GM18870 (cell line): ENCODE data around the gene INPP5A.
"Not testable (repeated sequence)": the region's sequence is repeated elsewhere in the genome, so short reads cannot be mapped to it uniquely, and the experiment has no call there.

Experiments
- ATAC-seq: cut with Tn5 transposase; IDR thresholded peaks from one replicate; pipeline ENCODE4 v1.9.1; 2021; ENCODE audit warnings: moderate library complexity; ENCODE audit not compliant: unreplicated experiment

INPP5A gene

DNA sequence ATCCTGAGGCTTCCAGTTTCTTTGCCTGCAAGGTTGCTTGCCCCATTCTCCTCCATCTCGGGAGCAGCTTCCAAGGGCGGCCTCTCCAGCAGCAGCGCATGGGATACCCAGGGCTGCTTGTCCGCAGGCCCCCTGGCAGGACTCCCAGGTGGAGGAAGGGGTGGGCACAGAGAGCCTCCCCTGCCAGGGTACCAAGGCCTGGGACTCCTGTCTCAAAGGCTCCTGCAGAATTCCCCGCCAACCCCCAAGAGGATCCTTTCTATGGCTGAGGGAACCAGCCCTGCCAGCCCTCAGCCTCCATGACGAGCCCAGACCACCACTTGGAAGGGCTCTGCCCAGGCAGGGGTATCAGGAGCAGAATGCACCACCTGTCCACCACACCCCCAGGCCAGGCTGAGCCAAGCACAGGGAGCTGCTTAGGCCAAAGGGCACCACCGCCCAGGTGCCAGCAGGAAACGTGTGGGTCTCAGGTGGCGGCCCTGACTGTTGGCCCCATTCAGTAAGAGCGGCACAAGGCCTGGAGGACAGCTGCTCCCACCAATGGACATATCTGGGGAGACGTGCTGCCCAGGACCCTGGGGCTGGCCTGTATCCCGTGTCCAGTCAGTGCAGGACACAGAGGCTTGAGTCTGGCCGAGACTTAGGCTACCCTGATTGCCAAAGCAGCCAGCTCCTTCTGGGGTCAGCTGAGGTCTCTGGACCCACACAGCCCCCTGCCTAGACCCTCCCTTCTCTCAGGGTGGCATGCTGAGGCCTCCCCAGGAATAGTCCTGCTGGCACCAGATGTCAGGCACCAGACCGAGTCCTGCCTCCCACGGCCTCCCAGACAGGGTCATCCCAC is 33.8 kb upstream of the INPP5A start:
- no peak for ATAC-seq

DNA sequence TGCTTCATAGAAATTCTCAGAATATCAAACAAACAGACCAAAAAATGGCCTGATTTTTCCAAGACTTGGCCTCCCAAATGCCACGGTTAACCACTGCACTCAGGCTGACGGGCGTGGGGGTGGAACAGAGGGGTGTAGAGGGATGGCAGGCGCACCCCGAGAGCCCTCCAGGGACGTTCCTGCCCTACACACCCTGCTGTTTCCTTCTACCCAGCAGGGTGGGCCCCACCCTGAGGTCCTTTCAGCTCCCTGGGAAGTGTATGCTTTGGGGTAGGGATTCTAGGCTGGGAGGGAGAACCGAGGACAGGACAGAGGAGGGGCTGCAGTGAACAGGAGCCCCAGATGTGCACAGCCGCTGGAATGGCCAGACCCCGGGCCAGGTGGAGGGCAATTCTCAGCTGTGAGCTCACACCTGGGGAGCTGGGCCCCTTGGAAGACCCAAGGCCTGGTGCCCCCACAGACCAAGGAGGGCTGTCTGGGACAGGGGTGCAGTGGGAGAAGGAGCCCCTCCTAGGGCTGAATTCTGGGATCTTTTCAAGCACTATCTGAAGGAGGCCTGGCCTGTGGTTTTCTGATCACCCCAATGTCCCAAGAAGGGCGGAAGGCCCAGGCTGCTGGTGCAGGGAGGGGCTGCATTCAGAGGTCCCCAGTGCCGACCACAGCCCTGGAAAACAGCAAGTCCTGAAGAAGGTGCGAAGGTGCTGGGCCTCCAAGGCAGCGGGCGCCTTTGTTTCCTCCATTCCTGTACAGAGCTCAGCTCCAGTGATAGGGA is 32.9 kb upstream of the INPP5A start:
- ATAC-seq: no peak

DNA sequence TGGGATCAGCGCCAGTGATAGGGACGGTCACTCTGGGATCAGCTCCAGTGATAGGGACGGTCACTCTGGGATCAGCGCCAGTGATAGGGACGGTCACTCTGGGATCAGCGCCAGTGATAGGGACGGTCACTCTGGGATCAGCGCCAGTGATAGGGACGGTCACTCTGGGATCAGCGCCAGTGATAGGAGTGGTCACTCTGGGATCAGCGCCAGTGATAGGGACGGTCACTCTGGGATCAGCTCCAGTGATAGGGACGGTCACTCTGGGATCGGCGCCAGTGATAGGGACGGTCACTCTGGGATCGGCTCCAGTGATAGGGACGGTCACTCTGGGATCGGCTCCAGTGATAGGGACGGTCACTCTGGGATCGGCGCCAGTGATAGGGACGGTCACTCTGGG is 32.0 kb upstream of the INPP5A start:
- ATAC-seq: not testable (repeated sequence)

DNA sequence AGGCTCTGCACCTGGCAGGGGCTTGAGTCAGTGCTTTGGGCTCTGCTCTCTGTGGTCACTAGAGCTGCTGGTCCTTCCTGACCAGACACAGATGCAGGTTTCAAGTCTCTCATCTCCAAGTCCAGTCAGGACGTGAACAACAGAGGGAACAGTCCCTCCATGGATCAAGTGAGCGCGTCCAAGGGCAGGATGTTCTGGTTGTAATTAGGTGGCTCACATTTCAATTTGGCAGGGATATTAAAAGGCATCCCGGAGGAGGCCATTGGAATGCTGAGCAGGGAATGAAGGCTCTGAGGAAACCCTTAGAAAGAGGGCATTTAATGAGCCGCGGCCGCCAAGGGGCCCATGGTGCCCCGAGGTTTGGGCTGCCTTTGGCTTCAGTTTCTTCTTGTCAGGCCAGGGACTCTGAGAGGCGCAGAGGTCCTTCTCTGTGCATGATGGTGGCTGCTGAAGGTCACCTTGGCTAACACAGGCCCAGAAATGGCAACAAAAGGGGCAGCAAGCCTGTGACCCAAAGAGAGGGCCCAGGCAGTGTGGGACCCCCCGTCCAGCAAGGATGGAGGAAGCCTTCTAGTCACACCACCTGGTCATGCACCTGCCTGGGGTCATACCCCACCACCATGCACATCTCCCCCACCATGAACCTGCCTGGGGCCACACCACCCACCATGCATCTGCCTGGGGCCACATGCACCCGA is 30.7 kb upstream of the INPP5A start:
- ATAC-seq: no peak

DNA sequence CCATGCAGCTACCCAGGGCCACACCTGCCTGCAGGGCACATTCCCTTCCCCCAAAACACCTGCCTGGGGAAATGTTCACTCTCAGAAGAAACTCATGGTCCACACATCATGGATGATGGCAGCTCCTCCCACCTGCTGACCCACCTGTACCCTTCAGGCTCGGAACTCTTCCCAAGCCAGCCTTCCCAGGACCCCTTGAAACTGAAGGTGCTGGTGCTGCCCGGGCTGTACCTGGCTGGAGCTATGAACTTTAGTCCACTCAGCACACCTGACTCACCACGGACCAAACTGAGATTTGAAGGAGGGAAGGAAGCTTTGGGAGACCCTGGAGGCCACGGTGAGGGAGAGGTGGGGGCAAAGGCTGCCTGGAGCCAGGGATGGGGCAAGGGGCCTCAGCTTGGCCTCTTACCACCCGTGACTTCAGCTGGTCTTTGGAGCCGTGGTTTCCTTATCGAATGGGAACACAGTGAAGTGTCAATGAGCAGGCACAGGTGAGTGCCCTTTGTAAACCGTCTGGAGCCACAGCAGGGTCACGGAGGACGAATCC is 30.1 kb upstream of the INPP5A start:
- ATAC-seq: no peak

DNA sequence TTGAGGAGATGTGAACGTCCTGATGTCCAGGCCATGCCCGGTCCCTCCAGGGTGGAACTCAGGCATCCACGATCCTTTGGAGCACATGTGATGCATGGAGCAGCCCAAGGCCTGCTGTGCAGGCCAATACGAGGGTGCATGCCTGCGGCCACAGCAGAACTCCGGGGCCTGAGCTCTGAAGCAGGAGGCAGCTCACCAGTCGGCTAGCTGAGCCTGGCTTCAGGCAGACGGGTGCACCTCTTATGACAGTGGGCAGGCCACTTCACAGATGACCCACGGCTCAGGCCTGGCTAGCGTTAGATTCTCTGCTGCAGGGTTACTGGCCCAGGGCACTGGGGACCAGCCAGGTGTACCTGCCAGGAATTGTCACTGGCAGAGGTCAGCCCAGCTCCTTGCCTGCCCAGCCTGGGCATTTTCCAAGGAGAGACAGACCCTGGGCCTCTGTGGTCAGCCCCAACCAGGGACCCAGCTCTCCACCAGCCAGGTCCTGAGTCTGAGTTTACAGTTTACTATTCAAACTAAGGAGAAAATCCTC is 29.6 kb upstream of the INPP5A start:
- no peak for ATAC-seq

DNA sequence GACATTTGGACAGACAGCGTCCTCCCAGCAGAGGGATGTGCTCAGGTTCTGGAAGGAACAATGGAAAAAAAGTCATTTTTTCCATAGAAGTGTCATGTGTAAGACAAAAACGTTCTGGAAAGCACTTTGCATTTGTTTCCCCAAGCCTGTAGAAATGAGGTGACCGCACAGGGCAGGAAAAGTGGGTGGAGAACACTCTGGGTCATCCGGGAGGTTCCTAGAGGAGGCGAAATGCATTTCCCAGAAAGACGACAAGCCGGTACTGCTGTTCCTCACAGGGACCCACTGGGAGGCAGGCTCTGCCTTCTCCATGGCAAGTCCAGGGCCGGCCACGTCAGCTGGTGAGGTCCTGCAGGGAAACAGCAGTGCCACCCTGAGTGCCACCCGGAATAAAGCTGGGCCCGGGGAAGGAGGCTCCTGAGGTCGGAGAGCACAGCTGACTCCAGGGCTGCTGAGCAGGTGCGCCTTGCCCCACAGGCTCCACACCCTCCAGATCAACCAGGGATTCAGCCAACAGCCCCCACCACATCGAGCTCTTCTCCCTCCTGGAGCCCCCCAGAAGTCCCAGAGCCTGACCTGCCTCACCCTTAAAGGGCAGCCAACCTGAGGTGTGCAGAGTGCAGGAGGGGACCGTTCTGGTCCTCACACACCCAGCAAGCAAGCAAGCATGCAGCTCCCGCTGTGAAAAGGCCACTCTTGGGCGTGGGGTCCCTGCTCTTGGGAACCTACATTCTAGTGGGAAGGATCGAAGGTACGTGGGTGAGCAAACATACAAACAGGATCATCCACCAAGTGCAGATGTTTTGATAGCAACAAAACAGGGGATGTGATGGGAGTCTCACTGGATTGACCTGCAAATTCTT is 28.8 kb upstream of the INPP5A start:
- no peak for ATAC-seq

DNA sequence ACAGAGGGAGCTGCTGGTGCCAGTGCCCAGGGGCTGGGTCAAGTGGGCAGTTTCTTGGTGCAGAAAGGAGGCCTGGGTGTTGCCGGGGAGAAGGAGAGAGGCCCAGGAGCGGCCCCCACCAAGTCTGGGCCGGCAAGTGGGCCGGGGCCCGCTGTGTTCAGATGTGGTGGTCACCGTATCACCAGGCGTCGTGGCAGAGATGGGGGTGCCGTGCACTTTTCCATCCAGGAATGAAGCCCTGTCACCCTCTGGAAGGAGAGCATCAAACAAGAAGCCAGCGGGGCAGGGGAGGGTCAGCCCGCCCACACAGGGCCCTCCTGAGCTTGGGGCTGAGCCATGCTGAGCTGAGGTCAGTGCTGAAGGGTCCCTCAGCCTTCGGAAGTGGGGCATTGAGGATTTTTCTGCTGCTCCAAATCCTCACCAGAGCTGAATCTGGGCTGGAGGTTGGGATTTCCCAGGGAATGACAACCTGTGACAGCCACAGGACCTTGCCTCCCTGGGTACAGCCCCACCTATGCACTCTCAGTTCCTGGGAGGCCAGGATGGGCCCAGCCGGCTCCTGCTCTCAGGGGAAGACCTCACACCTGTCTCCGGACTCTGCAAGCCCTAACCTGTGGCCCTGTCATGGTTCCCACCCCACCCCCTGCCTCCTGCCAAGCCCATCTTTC is 27.9 kb upstream of the INPP5A start:
- no peak for ATAC-seq

DNA sequence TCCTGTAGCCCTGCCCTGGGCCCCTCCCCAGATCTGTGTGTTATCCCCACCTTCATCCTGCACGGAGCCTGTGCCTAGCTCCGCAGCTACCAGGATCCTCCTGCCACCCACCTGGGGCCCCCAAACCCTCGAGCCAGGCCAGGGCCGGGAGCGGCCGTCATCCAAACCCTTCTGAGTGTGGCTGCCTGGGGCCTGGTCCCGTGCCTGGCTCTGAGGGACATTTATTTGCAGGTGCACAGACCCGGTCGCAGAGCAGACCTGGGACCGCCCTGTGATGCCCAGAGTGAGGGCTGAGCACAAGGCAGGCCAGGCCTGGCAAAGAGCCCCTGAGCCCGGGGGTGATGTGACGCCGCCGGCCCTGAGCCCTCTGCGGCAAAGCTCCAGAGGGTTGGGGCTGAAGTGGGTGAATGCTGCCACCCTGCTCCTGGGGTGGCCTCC is 27.4 kb upstream of the INPP5A start:
- no peak for ATAC-seq

DNA sequence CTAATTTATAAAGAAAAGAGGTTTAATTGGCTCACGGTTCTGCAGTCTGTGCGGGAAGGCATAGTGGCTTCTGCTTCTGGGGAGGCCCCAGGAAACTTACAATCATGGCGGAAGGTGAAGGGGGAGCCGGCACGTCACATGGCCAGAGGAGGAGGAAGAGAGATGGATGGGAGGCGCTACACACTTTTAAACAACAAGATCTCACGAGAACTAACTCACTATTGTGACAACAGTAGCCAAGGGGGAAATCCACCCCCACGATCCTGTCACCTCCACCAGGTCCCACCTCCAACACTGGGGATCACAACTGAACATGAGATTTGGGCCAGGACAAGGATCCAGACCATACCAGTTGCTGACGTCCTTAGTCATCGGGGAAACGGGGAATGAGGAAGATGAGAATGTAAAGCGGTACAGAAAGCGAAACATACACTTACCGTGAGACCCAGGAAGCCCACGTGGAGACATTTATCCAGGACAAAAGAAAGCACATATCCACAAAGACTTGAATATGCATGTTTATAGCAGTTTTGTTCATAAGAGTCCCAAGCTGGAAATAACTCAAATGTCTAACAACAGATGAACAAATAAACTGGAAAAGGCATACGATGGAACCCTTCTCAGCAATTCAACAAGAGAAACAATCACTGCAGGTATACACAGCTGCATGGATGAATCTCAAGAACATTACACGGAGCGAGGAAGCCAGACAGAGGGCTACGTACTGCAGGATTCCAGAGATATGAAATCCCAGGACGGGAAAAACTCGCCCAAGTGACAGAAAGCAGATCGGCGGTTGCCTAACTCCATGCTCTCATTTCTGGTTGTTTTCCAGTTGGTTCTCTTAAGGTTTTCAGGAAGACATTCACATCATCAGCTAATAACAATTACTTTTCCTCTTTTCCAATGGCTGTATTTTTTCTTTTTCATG is 26.2 kb upstream of the INPP5A start:
- no peak for ATAC-seq

DNA sequence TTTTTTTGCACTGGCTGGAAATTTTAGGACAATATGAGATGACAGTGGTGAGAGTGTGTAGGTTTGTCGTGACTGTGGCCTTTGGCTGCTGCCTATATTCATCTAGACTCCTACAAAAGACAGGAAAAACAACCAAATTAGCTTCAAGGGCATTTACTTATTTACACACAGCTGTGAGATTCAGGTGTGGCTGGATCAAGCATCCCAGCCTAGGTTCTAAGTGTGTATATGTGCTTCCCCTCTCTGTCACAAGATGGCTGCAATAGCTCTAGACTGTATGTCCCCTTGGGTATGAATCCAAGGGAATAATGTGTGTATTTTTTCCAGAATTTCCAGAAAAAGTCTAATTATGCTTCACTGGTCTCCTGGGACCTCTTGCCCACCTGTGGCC is 25.5 kb upstream of the INPP5A start:
- no peak for ATAC-seq

DNA sequence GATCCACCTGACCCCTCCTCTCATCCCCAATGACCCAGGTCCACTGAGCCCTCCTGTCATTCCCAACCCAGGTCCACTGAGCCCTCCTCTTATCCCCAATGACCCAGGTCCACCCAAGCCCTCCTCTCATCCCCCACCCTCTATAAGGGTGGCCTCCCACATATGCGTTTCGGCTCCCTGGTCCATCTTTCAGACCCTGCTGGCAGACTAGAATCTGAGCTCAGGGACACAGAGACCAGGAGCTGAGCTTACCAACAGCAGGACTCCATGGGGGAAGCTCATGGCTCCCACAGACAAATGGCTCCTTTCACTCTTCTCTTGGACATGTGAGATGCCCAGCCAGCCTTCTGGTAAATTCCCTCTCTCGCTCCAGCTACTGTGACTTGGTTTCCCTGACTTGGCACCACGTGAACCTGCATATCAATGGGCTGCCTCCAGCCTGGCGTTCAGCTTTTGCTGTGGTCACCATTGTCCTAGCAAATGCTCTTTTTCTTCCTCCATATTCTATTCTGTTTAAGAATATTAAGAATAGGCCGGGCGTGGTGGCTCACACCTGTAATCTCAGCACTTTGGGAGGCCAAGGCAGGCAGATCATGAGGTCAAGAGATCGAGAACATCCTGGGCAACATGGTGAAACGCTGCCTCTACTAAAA is 24.8 kb upstream of the INPP5A start:
- ATAC-seq: no peak

DNA sequence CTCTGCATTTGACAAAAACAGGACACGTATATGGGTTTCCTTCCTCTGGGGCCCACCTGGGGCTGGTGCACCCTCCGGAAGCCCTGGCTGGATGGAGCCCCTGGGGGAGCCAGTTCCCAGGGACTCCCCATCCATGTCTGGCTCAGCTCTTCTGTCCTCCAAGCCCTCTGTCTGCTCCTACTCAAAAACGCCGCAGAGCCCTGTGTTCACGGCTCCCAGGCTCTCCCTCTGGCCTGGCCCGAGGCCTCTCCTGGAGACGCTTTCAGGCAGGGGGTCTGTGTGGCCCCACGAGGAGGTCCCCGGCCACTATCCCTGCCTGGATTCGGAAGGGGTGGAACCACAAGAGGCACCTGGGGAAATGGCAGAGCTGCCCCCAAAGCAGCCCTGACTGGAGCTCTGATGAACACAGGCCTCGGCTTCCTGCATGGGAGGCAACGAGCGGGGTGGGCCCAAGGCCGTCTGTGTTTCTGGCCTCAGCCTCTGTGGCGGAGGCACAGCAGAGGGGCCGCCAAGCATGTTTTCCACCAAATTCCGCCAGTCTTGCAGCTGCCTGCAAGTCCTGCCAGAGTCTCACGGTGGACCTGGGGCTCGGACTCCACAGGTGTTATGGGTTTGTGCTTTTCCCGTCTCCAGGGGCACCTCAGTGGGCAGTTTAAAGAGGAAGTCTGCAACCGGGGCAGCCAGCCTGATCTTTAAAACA is 22.6 kb upstream of the INPP5A start:
- ATAC-seq: no peak

DNA sequence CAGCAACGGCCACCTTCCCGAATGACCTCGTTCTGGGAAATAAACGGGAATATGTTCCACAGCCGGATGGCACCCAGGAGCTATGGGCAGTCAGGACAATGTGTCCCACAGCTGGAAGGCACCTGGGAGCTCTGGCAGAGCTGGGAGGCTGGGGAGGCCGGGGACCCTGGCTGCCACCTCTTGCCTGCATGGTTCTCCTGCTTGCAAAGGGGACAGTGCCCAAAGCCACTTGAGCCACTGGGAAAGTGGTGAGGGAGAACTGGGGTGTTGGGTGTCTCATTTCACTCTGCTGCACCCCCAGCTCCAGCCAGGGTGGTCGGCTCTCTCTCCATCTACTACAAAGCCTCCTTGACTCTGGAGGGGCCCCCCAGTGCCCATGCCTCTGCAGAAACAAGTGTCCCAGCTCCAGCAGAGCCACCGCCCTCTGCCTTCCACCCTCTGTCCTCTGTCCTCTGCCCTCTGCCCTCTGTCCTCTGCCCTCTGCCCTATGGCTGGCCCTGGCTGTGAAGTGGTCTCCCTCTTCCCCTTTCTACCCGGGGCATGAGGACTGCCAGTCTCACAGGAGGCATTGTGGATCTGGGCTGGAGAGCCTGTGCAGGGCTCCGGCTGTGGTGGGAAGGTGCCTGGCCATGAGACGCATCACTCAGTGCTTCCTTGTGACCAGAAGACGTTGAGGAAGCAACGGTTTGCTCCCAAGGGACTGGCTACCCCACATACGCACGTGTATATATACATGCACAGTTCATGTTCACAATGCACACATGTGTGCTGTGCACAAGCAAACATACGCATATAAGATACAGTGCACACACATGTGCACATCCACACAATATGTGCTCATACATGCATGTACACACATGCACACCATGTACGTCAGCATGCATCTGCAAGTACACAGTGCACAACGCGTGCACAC is 21.5 kb upstream of the INPP5A start:
- no peak for ATAC-seq

DNA sequence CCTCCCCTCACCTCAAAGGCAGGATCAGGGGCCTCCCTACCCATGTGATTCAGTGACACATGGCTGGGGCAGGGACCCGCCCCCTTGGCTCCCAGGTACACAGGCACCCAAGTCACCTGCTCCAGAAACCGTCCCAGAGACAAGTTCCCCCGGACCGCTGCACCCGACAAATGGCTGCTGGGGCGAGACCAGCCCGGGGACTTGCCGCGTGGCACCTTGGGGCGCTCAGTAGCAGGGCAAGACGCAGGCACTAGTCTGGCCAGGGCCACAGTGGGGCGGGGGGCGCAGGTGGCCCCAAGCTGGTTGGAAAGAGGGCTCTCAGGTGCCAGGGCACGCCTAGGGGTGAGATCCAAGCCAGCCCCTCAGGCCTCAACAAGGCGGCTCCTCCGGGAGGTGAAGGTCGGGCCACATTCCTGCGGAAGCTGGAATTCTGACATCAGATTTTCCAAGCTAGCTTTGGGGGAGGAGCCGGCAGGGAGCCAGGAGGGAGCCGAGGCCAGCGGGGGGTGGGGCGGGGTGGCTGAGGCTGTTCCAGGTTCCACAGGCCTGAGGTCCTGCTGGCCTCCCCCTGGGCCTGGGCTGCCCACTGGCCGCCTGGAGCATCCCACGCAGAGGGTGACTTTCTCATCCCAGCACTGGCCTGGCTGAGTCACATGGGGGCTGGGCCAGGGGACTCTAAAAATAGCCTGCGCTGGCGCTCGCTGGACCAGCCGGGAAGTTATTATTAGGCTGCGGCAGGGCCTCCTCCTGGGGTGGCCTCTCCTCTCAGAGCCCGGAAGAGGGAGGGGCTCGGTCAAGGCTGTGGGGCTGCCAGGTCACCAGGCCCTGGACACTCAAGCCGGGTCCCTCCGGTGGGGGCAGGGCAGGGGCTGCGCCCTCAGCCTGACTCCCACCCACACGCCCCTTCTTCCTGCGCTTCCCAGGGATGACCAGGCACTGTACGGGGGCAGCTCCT is 20.5 kb upstream of the INPP5A start:
- no peak for ATAC-seq
